Gastroesophageal sphincter (tissue), 4 donors: ENCODE data around the gene LEP. TPM values are rescaled to one million over a fixed set of nuclear protein-coding genes. Genes with fewer than 3 reads are reported as not detected.

Experiments
- ATAC-seq: fragments of 150-250 bp; one replicate; pipeline ENCODE4 v1.9.1; 2016; ENCODE audit warnings: mild to moderate bottlenecking, moderate library complexity
- H3K27ac ChIP-seq, 4 donors: fragments of 200-600 bp; sonication (generic) in 3 of 4; 1 replicate in 3 of 4; 2 replicates in 1 of 4; pipeline ENCODE4 v1.5.1; 2016 to 2019
- H3K27me3 ChIP-seq: fragments of 200-600 bp; sonication (generic); one replicate; pipeline ENCODE4 v1.5.1; 2019
- H3K36me3 ChIP-seq, 2 donors: fragments of 200-600 bp; sonication (generic); one replicate each; pipeline ENCODE4 v1.5.1; 2019; ENCODE audit warnings: control low read depth in 1 of 2
- H3K4me1 ChIP-seq, 3 donors: fragments of 200-600 bp; sonication (generic); 1 replicate in 2 of 3; 2 replicates in 1 of 3; pipeline ENCODE4 v1.5.1; 2016 to 2019; ENCODE audit warnings: control low read depth in 2 of 3
- H3K4me3 ChIP-seq, 2 donors: fragments of 200-600 bp; sonication (generic); one replicate each; pipeline ENCODE4 v1.5.1; 2019; ENCODE audit warnings: mild to moderate bottlenecking in 1 of 2, moderate library complexity in 1 of 2
- H3K9me3 ChIP-seq, 3 donors: fragments of 200-600 bp; sonication (generic); one replicate each; pipeline ENCODE4 v1.5.1; 2017 to 2019; ENCODE audit warnings: control low read depth in 2 of 3
- EP300 ChIP-seq: sonication (generic); formaldehyde crosslinking; IDR thresholded peaks from one replicate; pipeline ENCODE4 v1.6.1; 2017; ENCODE audit warnings: antibody characterized with exemption, mild to moderate bottlenecking
- POLR2A ChIP-seq, 2 donors: fragments of 450-650 bp; IDR thresholded peaks; one replicate each; pipeline ENCODE4 v1.6.1; 2017; ENCODE audit warnings: antibody characterized with exemption in 2 of 2, mild to moderate bottlenecking in 2 of 2, moderate library complexity in 1 of 2
- POLR2AphosphoS5 ChIP-seq: sonication (generic); formaldehyde crosslinking; IDR thresholded peaks from one replicate; pipeline ENCODE4 v1.6.1; 2017; ENCODE audit warnings: antibody characterized with exemption
- WGBS, 2 donors: methylation state at CpG; one replicate each; pipeline ENCODE4 v1.1.5; 2018; ENCODE audit warnings: low coverage in 1 of 2; 5-methylcytosine and 5-hydroxymethylcytosine counted together
- total RNA-seq, 4 donors: library from RNA; depleted of rRNA; stranded (reverse); fragments of >200 nt; gene quantifications; one replicate each; pipeline ENCODE4 v1.1.0, GENCODE V29; 2016
- TF ChIP-seq, protein P1 (sequence below), 4 experiments: fragments of 200-600 bp in 2 of 4; fragments of 450-650 bp in 2 of 4; sonication (generic) in 1 of 4; IDR thresholded peaks; one replicate each; pipeline ENCODE4 v1.5.1; 2017 to 2019; ENCODE audit warnings: antibody characterized with exemption in 4 of 4, mild to moderate bottlenecking in 2 of 4, moderate library complexity in 2 of 4

LEP gene
- 1 to 10 TPM in 1 of 4 donors, under 1 TPM in 1, not detected in 2; 0.15 to 6.6 TPM for total RNA-seq

- peaks cover 0 to 34% (median 0%) of the 10 kb centered on the region in 3 donors for H3K9me3 ChIP-seq
- H3K4me1 ChIP-seq = no peaks in the 10 kb centered on the region
- WGBS, 2 donors = no CpG with 5 or more reads among the region's 67 CpGs
- TF ChIP-seq POLR2AphosphoS5 (no peak), EP300 (no peak), POLR2A (IDR thresholded peaks at IDR 0.05) (no peak)
- TF ChIP-seq, protein P1, sequence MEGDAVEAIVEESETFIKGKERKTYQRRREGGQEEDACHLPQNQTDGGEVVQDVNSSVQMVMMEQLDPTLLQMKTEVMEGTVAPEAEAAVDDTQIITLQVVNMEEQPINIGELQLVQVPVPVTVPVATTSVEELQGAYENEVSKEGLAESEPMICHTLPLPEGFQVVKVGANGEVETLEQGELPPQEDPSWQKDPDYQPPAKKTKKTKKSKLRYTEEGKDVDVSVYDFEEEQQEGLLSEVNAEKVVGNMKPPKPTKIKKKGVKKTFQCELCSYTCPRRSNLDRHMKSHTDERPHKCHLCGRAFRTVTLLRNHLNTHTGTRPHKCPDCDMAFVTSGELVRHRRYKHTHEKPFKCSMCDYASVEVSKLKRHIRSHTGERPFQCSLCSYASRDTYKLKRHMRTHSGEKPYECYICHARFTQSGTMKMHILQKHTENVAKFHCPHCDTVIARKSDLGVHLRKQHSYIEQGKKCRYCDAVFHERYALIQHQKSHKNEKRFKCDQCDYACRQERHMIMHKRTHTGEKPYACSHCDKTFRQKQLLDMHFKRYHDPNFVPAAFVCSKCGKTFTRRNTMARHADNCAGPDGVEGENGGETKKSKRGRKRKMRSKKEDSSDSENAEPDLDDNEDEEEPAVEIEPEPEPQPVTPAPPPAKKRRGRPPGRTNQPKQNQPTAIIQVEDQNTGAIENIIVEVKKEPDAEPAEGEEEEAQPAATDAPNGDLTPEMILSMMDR (IDR thresholded peaks at IDR 0.05) = no peak
- peaks cover 48% of the 10 kb centered on the region for H3K27me3 ChIP-seq
- no peak for ATAC-seq
- H3K4me3 ChIP-seq = no peak within 1 kb of the TSS
- H3K27ac ChIP-seq = no peak within 1 kb of the TSS
- H3K36me3 ChIP-seq = no peaks in the 10 kb centered on the region
These were observed at the start of gene LEP for GRCh38 chr7:128240696-128241386. Gene LEP, plus strand, starts transcription at chr7:128241278. Its CDS starts 10,741 bp downstream, at chr7:128252019.

- no peaks in the 10 kb centered on the region for H3K4me1 ChIP-seq
- TF ChIP-seq, protein P1 (IDR thresholded peaks at IDR 0.05) = no peak
- H3K36me3 ChIP-seq = no peaks in the 10 kb centered on the region
- no peak overlapping the region for H3K4me3 ChIP-seq
- peaks cover 69% of the 10 kb centered on the region for H3K27me3 ChIP-seq
- 18 to 30% methylated on average over 10 to 14 of the region's 19 CpGs for WGBS, 2 donors
- no peak overlapping the region for H3K27ac ChIP-seq
- peaks cover 0 to 20% (median 0%) of the 10 kb centered on the region in 3 donors for H3K9me3 ChIP-seq
- ATAC-seq = no peak
These were observed 48.5 kb upstream of the LEP start for GRCh38 chr7:128192497-128193142.

GRCh38 chr7:128194533-128195282 lies 46.4 kb upstream of the LEP start:
- Histone ChIP-seq H3K9me3 (peaks cover 0 to 20% (median 0%) of the 10 kb centered on the region in 3 donors), H3K4me3 (no peak overlapping the region), H3K36me3 (no peaks in the 10 kb centered on the region), H3K27ac (no peak overlapping the region), H3K4me1 (no peaks in the 10 kb centered on the region), H3K27me3 (peaks cover 64% of the 10 kb centered on the region)
- TF ChIP-seq EP300 = no peak
- no peak for ATAC-seq
- WGBS, 2 donors = 49 to 65% methylated on average over 2 to 3 of the region's 3 CpGs

DNA sequence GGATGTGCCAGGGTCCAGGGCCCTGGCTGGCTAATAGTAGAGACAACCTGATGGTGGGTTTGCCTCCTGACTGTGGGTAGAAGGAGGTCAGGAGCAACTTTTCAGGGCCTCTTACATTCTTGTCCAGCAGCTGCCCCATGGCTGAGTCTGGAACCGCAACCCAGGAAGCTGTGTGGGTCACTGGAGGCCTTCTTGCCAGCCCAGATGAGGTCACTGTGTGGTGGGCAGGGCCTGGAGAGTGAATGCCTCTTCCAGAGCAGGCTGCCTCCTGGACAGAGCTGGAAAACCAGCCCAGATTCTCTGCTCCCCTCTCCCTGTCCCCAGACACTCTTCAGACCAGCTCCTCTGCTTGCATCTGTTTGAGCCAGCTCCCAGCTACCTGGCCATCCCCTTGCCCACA lies 43.5 kb upstream of the LEP start:
- WGBS, 2 donors = no CpG with 5 or more reads among the region's 1 CpG
- Histone ChIP-seq H3K4me3 (no peak overlapping the region), H3K27me3 (peaks cover 64% of the 10 kb centered on the region), H3K9me3 (peaks cover 0 to 20% (median 0%) of the 10 kb centered on the region in 3 donors), H3K27ac (no peak overlapping the region), H3K36me3 (no peaks in the 10 kb centered on the region), H3K4me1 (peaks cover 0 to 11% (median 4%) of the 10 kb centered on the region in 3 donors)
- TF ChIP-seq POLR2A (IDR thresholded peaks at IDR 0.05) = no peak
- TF ChIP-seq, protein P1 (IDR thresholded peaks at IDR 0.05) = no peak
- TF ChIP-seq POLR2AphosphoS5 = no peak
- TF ChIP-seq EP300 = no peak
- no peak for ATAC-seq

DNA sequence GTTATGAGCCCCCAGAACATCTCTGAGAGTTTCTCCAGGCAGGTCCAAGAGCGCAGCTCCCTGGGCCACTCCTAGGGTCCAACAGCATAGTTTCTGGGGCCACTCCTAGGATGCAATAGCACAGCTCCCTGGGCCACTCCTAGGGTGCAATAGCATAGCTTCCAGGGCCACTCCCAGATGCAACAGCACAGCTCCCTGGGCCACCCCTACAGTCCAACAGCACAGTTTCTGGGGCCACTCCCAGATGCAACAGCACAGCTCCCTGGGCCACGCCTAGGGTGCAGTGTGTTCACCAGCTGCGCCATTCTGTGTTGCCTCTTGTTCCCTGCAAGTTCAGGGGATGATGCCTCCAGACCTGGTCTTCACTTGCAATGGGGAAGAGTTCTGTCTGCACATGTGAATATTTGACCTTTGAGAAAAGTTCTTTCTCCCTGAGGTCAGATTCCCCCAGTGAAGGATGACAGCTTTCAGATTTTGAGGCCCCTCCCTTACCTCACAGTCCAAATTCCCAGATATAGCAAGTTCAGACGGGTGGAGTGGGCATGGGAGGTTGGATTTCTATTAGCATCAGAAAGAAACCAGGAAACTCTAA lies 43.0 kb upstream of the LEP start:
- no peak for TF ChIP-seq EP300
- TF ChIP-seq, protein P1 (IDR thresholded peaks at IDR 0.05) = no peak
- TF ChIP-seq POLR2AphosphoS5 = no peak
- no peak for TF ChIP-seq POLR2A (IDR thresholded peaks at IDR 0.05)
- Histone ChIP-seq H3K4me3 (no peak overlapping the region), H3K27ac (no peak overlapping the region), H3K4me1 (peaks cover 0 to 11% (median 4%) of the 10 kb centered on the region in 3 donors), H3K27me3 (peaks cover 64% of the 10 kb centered on the region), H3K9me3 (peaks cover 0 to 20% (median 0%) of the 10 kb centered on the region in 3 donors), H3K36me3 (no peaks in the 10 kb centered on the region)
- ATAC-seq = no peak
- WGBS, 2 donors = 64 to 74% methylated on average over 1 to 3 of the region's 4 CpGs
